GM12873 (cell line): Measurements from ENCODE around the gene HEATR3.

Experiments used
- CTCF ChIP-seq: IDR thresholded peaks from 2 replicates; pipeline ENCODE4 v1.5.1; 2012; ENCODE audit warnings: low read depth, mild to moderate bottlenecking, moderate library complexity, low read length, control low read depth; ENCODE audit not compliant: insufficient read depth; ENCODE audit errors: missing control alignments

The HEATR3 gene

GRCh38 chr16:50040710-50041109 lies 25.1 kb upstream of the HEATR3 start:
- no peak for TF ChIP-seq CTCF

- TF ChIP-seq CTCF, result no peak
Observed at GRCh38 chr16:50043358-50043757, 22.4 kb upstream of the HEATR3 start.

- TF ChIP-seq CTCF, result no peak
Observed at GRCh38 chr16:50045412-50045811, 20.4 kb upstream of the HEATR3 start.

- TF ChIP-seq CTCF, result no peak
Observed at GRCh38 chr16:50046853-50047252, 18.9 kb upstream of the HEATR3 start.

GRCh38 chr16:50047864-50048263 lies 17.9 kb upstream of the HEATR3 start:
- TF ChIP-seq CTCF, result no peak

- TF ChIP-seq CTCF, result no peak
Observed at GRCh38 chr16:50050802-50051201, 15.0 kb upstream of the HEATR3 start.

GRCh38 chr16:50056226-50056625 lies 9.5 kb upstream of the HEATR3 start:
- no peak for TF ChIP-seq CTCF
